ENCODE measurements around the gene UGT2A1. TPM values are rescaled to one million over a fixed set of nuclear protein-coding genes. Genes with fewer than 3 reads are reported as not detected.

UGT2A1 gene
- total and polyA plus RNA-seq, 2 donors from 2014 or later: 2.4 TPM; not detected in 1

DNA sequence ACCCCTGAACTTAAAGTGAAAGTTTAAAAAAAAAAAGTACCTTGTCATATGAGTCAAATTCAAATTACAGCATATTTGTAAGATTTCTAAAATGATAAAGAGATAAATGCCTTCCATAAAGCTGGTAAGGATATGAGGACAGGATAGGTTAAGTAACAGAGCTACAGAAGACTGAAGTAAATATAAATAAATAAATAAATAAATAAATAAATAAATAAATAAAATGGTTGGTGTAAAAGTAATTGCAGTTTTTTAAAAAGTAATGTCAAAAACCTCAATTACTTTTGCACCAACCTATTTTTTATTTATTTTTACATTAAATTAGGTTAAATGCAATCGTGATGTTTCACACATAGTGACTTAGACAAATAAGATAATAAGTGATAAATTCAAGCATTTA, 75.8 kb downstream of the UGT2A1 start:
- TF ChIP-seq CTCF (IDR thresholded peaks at IDR 0.05; ENCODE audit: borderline replicate concordance, extremely low read depth, insufficient read depth): no peak
- no peak overlapping the region for H3K9ac ChIP-seq (ENCODE audit: low read length in 3 of 3)
- no peaks in the 10 kb centered on the region for H3K4me1 ChIP-seq (ENCODE audit: control insufficient read depth in 2 of 3, insufficient read depth in 2 of 3, low read depth in 1 of 3, low read length in 3 of 3)
- no peaks in the 10 kb centered on the region for H3K36me3 ChIP-seq (ENCODE audit: control insufficient read depth in 2 of 3, insufficient read depth in 3 of 3, low read length in 3 of 3)
- DNase-seq: no peak
- H3K27me3 ChIP-seq (ENCODE audit: control insufficient read depth, insufficient read depth, low read length): no peaks in the 10 kb centered on the region
- peak; percentile 35 for FAIRE-seq
- H3K4me3 ChIP-seq (ENCODE audit: low read length in 3 of 3): no peak overlapping the region
- H3K27ac ChIP-seq (ENCODE audit: low read depth in 2 of 2, low read length in 2 of 2): no peak overlapping the region
- no peaks in the 10 kb centered on the region for H3K9me3 ChIP-seq (ENCODE audit: control insufficient read depth in 2 of 3, insufficient read depth in 1 of 3, low read length in 3 of 3)
- intact Hi-C loops (cut with DNase I): no loop called here

- FAIRE-seq (no peak), DNase-seq (peak in 2 of 5 donors; percentile 24 to 41)
- H3K9ac ChIP-seq (ENCODE audit: low read length in 3 of 3): no peak overlapping the region
- no peak overlapping the region for H3K27ac ChIP-seq (ENCODE audit: low read depth in 2 of 2, low read length in 2 of 2)
- H3K36me3 ChIP-seq (ENCODE audit: control insufficient read depth in 2 of 3, insufficient read depth in 3 of 3, low read length in 3 of 3): no peaks in the 10 kb centered on the region
- H3K9me3 ChIP-seq (ENCODE audit: control insufficient read depth in 2 of 3, insufficient read depth in 1 of 3, low read length in 3 of 3): no peaks in the 10 kb centered on the region
- no peak for TF ChIP-seq CTCF (IDR thresholded peaks at IDR 0.05; ENCODE audit: borderline replicate concordance, extremely low read depth, insufficient read depth)
- H3K4me3 ChIP-seq (ENCODE audit: low read length in 3 of 3): no peak overlapping the region
- H3K27me3 ChIP-seq (ENCODE audit: control insufficient read depth, insufficient read depth, low read length): no peaks in the 10 kb centered on the region
- H3K4me1 ChIP-seq (ENCODE audit: control insufficient read depth in 2 of 3, insufficient read depth in 2 of 3, low read depth in 1 of 3, low read length in 3 of 3): no peaks in the 10 kb centered on the region
- intact Hi-C loops (cut with DNase I): no loop called here
These were observed 76.7 kb downstream of the UGT2A1 start for GRCh38 chr4:69576251-69576877.

GRCh38 chr4:69568787-69569186, 84.3 kb downstream of the UGT2A1 start:
- no peak for TF ChIP-seq CTCF (IDR thresholded peaks at IDR 0.05; ENCODE audit: borderline replicate concordance, extremely low read depth, insufficient read depth)
- no peak overlapping the region for H3K9ac ChIP-seq (ENCODE audit: low read length in 3 of 3)
- intact Hi-C loops (cut with DNase I): no loop called here
- H3K4me3 ChIP-seq (ENCODE audit: low read length in 3 of 3): no peak overlapping the region
- FAIRE-seq (no peak), DNase-seq (no peak)
- no peak overlapping the region for H3K27ac ChIP-seq (ENCODE audit: low read depth in 2 of 2, low read length in 2 of 2)
- H3K9me3 ChIP-seq (ENCODE audit: control insufficient read depth in 2 of 3, insufficient read depth in 1 of 3, low read length in 3 of 3): no peaks in the 10 kb centered on the region
- H3K27me3 ChIP-seq (ENCODE audit: control insufficient read depth, insufficient read depth, low read length): no peaks in the 10 kb centered on the region
- H3K4me1 ChIP-seq (ENCODE audit: control insufficient read depth in 2 of 3, insufficient read depth in 2 of 3, low read depth in 1 of 3, low read length in 3 of 3): no peaks in the 10 kb centered on the region
- no peaks in the 10 kb centered on the region for H3K36me3 ChIP-seq (ENCODE audit: control insufficient read depth in 2 of 3, insufficient read depth in 3 of 3, low read length in 3 of 3)

DNA sequence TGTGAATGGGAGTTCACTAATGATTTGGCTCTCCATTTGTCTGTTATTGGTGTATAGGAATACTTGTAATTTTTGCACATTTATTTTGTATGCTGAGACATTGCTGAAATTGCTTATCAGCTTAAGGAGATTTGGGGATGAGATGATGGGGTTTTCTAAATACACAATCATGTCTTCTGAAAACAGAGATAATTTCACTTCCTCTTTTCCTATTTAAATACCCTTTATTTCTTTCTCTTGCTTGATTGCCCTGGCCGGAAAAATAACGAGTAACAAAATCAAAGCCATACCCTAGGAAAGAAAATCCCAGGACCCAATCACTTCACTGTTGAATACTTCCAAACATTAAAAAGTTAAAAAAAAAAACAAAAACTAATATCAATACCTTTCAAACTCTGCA, 89.6 kb downstream of the UGT2A1 start:
- no peak for TF ChIP-seq CTCF (IDR thresholded peaks at IDR 0.05; ENCODE audit: borderline replicate concordance, extremely low read depth, insufficient read depth)
- H3K9ac ChIP-seq (ENCODE audit: low read length in 3 of 3): no peak overlapping the region
- H3K9me3 ChIP-seq (ENCODE audit: control insufficient read depth in 2 of 3, insufficient read depth in 1 of 3, low read length in 3 of 3): no peaks in the 10 kb centered on the region
- no peak for FAIRE-seq
- no peaks in the 10 kb centered on the region for H3K4me1 ChIP-seq (ENCODE audit: control insufficient read depth in 2 of 3, insufficient read depth in 2 of 3, low read depth in 1 of 3, low read length in 3 of 3)
- H3K4me3 ChIP-seq (ENCODE audit: low read length in 3 of 3): no peak overlapping the region
- no peaks in the 10 kb centered on the region for H3K27me3 ChIP-seq (ENCODE audit: control insufficient read depth, insufficient read depth, low read length)
- no peaks in the 10 kb centered on the region for H3K36me3 ChIP-seq (ENCODE audit: control insufficient read depth in 2 of 3, insufficient read depth in 3 of 3, low read length in 3 of 3)
- intact Hi-C loops (cut with DNase I): no loop called here
- H3K27ac ChIP-seq (ENCODE audit: low read depth in 2 of 2, low read length in 2 of 2): no peak overlapping the region
- no peak for DNase-seq

All from kidney (tissue), 14 donors.